ENCODE results near the gene RIPPLY1. TPM values are rescaled to one million over a fixed set of nuclear protein-coding genes. Genes with fewer than 3 reads are reported as not detected.

The RIPPLY1 gene
- total RNA-seq, 1 donor from 2014 or later = not detected

DNA sequence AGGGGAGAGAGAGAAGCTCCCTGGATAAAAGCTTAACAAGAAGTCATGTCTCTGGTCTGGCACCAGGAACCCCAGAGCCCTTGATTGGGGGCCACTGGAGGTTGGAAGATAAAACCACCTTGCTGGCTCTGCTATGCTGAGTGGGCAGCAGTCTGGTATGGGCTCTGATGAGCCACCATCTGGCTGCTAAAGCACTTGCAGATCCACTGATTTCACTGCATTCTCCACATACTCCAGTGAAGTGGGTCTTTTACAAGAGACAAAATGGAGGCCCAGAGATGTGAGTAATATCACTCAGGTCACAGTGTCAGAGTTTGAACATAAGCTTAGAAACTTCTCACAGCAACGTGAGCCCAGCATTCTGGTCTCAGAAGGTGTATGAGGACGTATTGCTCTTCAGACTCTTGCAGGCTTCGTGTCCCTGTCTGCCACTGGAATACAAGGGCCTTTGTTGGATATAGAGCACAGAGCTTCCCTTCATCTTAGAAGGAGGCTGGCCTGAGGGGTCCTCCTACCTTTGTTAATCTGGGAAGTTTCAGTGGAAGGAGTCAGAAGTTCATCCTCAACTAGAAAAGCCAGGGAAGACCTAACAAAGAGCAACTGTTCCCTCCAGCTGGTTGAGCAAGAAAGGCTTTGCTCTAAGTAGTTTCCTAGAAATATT lies 28.8 kb upstream of the RIPPLY1 start:
- TF ChIP-seq, protein P1, sequence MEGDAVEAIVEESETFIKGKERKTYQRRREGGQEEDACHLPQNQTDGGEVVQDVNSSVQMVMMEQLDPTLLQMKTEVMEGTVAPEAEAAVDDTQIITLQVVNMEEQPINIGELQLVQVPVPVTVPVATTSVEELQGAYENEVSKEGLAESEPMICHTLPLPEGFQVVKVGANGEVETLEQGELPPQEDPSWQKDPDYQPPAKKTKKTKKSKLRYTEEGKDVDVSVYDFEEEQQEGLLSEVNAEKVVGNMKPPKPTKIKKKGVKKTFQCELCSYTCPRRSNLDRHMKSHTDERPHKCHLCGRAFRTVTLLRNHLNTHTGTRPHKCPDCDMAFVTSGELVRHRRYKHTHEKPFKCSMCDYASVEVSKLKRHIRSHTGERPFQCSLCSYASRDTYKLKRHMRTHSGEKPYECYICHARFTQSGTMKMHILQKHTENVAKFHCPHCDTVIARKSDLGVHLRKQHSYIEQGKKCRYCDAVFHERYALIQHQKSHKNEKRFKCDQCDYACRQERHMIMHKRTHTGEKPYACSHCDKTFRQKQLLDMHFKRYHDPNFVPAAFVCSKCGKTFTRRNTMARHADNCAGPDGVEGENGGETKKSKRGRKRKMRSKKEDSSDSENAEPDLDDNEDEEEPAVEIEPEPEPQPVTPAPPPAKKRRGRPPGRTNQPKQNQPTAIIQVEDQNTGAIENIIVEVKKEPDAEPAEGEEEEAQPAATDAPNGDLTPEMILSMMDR (IDR thresholded peaks at IDR 0.05; ENCODE audit: insufficient read depth, low read length, severe bottlenecking) = no peak
- DNase-seq (ENCODE audit: low read depth) = no peak
- no peaks in the 10 kb centered on the region for H3K36me3 ChIP-seq (ENCODE audit: control insufficient read depth, insufficient read depth, low read length)
- no peaks in the 10 kb centered on the region for H3K27me3 ChIP-seq (ENCODE audit: control insufficient read depth, insufficient read depth, low read length)
- FAIRE-seq = no peak
- H3K4me3 ChIP-seq (ENCODE audit: low read depth, low read length) = no peak overlapping the region

DNA sequence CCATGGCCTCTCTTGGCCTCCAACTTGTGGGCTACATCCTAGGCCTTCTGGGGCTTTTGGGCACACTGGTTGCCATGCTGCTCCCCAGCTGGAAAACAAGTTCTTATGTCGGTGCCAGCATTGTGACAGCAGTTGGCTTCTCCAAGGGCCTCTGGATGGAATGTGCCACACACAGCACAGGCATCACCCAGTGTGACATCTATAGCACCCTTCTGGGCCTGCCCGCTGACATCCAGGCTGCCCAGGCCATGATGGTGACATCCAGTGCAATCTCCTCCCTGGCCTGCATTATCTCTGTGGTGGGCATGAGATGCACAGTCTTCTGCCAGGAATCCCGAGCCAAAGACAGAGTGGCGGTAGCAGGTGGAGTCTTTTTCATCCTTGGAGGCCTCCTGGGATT lies 25.1 kb upstream of the RIPPLY1 start:
- no peaks in the 10 kb centered on the region for H3K36me3 ChIP-seq (ENCODE audit: control insufficient read depth, insufficient read depth, low read length)
- no peak for DNase-seq (ENCODE audit: low read depth)
- no peak overlapping the region for H3K4me3 ChIP-seq (ENCODE audit: low read depth, low read length)
- TF ChIP-seq, protein P1 (IDR thresholded peaks at IDR 0.05; ENCODE audit: insufficient read depth, low read length, severe bottlenecking) = no peak
- FAIRE-seq = no peak
- H3K27me3 ChIP-seq (ENCODE audit: control insufficient read depth, insufficient read depth, low read length) = no peaks in the 10 kb centered on the region

- Histone ChIP-seq H3K36me3 (ENCODE audit: control insufficient read depth, insufficient read depth, low read length) (no peaks in the 10 kb centered on the region), H3K27me3 (ENCODE audit: control insufficient read depth, insufficient read depth, low read length) (no peaks in the 10 kb centered on the region), H3K4me3 (ENCODE audit: low read depth, low read length) (no peak overlapping the region)
- DNase-seq (ENCODE audit: low read depth) (no peak), FAIRE-seq (no peak)
- TF ChIP-seq, protein P1 (IDR thresholded peaks at IDR 0.05; ENCODE audit: insufficient read depth, low read length, severe bottlenecking) = no peak
Measured at GRCh38 chrX:106927700-106928099, 24.6 kb upstream of the RIPPLY1 start.

- no peak overlapping the region for H3K4me3 ChIP-seq (ENCODE audit: low read depth, low read length)
Measured at GRCh38 chrX:106927023-106927422, 23.9 kb upstream of the RIPPLY1 start.

DNA sequence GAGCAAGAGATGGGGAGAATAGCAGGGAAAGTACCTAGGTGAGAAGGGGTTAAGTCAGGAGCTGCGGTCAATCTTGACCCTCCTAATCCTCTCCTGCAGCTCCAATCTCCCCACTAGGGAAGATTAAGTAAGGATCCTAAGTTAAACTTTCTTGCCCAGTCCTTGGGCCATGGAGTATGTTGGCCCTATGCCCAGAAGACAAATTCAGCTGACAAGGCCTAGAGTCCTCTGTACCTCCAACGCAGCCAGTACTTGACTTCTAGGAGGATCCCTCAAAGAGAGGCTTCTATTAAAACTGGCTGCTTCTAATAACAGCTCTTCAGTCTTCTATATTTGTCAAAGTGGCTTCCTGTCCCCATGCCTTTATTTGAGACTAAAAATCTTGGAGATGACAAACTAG lies 18.5 kb upstream of the RIPPLY1 start:
- no peak for FAIRE-seq
- no peak for DNase-seq (ENCODE audit: low read depth)
- Histone ChIP-seq H3K4me3 (ENCODE audit: low read depth, low read length) (no peak overlapping the region), H3K36me3 (ENCODE audit: control insufficient read depth, insufficient read depth, low read length) (no peaks in the 10 kb centered on the region), H3K27me3 (ENCODE audit: control insufficient read depth, insufficient read depth, low read length) (no peaks in the 10 kb centered on the region)
- TF ChIP-seq, protein P1 (IDR thresholded peaks at IDR 0.05; ENCODE audit: insufficient read depth, low read length, severe bottlenecking) = no peak

More at GRCh38 chrX:106927023-106927422, 23.9 kb upstream of the RIPPLY1 start:
- H3K36me3 ChIP-seq (ENCODE audit: control insufficient read depth, insufficient read depth, low read length) = no peaks in the 10 kb centered on the region
- FAIRE-seq (no peak), DNase-seq (ENCODE audit: low read depth) (peak; percentile 5)
- no peaks in the 10 kb centered on the region for H3K27me3 ChIP-seq (ENCODE audit: control insufficient read depth, insufficient read depth, low read length)
- TF ChIP-seq, protein P1 (IDR thresholded peaks at IDR 0.05; ENCODE audit: insufficient read depth, low read length, severe bottlenecking) = no peak

GRCh38 chrX:106919932-106920452 lies 16.9 kb upstream of the RIPPLY1 start, which contains the start of gene CLDN2:
TSS of gene CLDN2 (plus strand) at chrX:106920402. CDS start at chrX:106928229, 7,827 bp downstream.
- DNase-seq (ENCODE audit: low read depth) = no peak
- FAIRE-seq = no peak
- TF ChIP-seq, protein P1 (IDR thresholded peaks at IDR 0.05; ENCODE audit: insufficient read depth, low read length, severe bottlenecking) = no peak
- H3K4me3 ChIP-seq (ENCODE audit: low read depth, low read length) = no peak within 1 kb of the TSS
- no peaks in the 10 kb centered on the region for H3K36me3 ChIP-seq (ENCODE audit: control insufficient read depth, insufficient read depth, low read length)
- H3K27me3 ChIP-seq (ENCODE audit: control insufficient read depth, insufficient read depth, low read length) = no peaks in the 10 kb centered on the region

Measured in bronchial epithelial cell (primary cell).